GM21737 (cell line): ENCODE measurements around the gene KLF2.

Source experiments
- ATAC-seq: cut with Tn5 transposase; IDR thresholded peaks from one replicate; pipeline ENCODE4 v1.9.1; 2021; ENCODE audit warnings: mild to moderate bottlenecking, moderate library complexity; ENCODE audit not compliant: unreplicated experiment

The KLF2 gene

GRCh38 chr19:16363133-16363851 lies 38.7 kb downstream of the KLF2 start:
- ATAC-seq: no peak

GRCh38 chr19:16363852-16364230 lies 39.2 kb downstream of the KLF2 start:
- no peak for ATAC-seq

- no peak for ATAC-seq
These were observed 39.7 kb downstream of the KLF2 start for GRCh38 chr19:16364231-16364865.

- ATAC-seq: no peak
These were observed 40.8 kb downstream of the KLF2 start for GRCh38 chr19:16365300-16365996.

DNA sequence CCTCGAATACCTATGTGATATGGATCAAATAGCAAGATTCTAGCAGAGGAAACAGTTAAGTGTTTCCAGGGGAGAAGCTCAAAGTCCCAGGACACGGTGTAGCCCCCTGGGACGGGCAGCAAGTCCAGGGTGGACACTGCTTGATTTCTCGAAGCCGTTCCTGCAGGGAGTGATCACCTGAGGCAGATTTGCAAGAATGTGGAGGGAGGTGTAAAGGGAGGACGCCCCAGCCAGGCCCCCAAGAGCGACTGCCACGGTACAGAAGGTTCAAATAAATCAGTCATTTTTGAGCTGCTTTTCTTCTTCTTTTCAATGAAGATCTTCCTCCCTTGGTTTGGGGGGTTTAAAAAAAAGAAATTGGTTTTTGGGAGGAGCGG lies 41.4 kb downstream of the KLF2 start:
- no peak for ATAC-seq

GRCh38 chr19:16366433-16367260 lies 42.0 kb downstream of the KLF2 start:
- ATAC-seq: no peak

DNA sequence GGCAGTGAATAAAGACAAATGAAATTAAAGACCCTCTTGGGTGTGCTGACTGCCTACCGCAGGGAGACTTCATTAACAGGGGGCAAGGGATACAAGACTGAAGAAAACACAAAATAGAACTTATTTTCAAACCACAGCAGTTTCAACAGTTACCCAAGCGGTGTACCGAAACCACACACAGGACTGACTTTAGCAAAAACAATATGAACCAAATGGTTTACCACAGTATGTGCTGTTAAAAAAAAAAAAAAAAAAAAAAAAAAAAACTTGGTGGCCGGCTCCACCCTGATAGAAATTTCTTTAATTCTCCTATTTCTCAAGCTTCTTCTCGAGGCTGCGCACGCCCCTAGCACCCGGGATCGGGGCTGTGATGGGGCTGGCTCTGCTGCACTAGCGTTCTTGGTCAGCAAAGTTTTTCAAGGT lies 42.6 kb downstream of the KLF2 start:
- no peak for ATAC-seq

GRCh38 chr19:16368385-16369305 lies 44.0 kb downstream of the KLF2 start:
- no peak for ATAC-seq

GRCh38 chr19:16369306-16369663 lies 44.7 kb downstream of the KLF2 start:
- no peak for ATAC-seq

DNA sequence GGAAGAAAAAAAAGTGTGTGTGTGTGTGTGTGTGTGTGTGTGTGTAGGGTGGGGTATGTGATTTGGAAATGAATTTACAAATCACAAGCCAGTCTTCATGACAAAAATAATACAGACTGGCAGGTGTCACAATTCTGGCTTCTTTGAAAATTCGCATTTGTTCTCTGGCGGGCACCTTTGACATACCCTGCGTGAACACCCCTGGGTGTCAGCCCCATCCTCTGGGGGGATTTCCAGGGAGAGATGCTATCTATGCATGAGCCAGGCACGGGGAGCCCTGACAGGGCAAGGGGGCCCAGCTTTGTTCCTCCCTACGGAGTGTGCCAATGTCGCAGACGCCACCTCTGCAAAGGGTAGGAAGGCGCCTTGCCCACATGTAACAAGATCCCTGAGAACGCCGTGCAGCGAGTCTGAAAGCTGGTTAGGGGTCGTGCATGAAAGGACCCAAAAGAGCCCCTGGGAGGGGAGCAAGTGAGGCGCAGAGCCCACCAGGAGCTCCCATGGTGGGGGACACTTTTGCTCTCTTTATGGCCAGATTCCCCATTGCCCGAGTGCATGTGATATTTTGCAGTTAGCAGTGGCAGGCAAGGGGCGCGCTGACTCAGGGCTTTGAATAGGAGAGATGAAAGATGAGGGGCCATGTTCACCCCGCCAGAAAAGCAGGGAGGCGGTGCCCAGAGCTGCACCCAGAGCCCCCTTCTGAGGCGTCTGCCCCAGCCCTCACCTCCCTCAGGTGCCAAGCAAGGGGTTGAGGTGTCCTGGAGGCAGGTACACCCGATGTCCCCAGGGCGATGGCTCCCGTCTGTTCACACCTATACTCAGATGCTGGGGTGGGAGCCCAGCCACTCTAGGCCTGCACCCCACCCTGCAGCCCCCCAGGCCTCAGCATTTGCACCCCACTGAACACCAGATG lies 45.3 kb downstream of the KLF2 start:
- ATAC-seq: no peak

DNA sequence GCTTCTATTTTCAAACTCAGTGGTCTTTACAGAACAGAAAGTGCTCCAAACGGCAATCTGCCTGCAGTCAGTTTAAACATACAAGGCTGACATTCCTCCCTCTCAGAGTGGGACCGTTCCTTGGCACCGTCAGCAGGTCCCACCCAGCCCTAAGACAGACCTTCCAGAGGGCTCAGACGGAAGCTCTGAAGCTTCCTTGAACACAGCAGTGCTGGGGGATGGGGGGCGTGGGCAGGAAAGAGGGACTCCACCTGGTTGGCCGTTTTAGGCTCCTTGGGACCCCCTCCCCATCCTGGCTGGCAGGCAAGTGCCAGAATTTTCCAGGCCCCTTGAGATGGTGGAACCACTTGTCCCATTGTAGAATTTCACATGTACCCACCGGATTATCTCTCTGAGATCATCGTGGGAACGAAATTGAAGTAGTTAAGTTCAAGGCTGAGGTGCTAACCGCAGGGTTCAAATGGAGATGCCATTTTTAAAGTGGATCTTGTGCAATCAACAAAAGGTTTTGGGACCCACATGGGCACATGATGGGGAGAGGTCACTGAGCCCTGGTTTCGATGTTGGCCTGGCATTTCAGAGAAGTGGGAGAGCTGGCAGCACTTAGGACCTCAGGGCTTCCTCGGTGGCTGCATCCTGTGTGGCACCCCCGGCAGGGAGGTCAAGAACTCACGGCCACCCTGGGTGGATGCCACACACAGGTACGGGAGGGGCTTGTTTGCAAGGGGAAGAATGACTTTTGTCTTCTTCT lies 46.2 kb downstream of the KLF2 start:
- no peak for ATAC-seq

DNA sequence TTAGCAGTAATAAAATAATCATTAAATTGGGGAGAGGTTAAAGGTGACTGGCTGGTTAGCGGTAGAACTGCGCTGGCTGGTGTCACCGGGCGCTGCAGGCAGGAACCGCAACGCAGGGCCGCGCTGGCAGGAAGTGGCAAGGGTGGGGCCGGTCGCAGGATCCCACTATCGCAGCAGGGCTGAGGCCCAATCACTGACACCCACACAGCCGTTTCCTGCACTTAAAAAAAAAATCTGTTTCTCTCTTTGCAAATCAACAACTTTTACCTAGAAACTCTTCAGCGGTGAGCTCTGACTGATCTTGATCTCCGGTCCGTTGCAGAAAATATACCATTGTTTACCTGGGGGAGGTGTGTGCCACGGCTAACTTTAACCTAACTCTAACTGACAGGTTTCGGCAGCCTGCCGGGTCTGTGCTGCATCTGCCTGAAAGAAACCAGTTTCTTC lies 46.9 kb downstream of the KLF2 start:
- peak; percentile 66 for ATAC-seq

DNA sequence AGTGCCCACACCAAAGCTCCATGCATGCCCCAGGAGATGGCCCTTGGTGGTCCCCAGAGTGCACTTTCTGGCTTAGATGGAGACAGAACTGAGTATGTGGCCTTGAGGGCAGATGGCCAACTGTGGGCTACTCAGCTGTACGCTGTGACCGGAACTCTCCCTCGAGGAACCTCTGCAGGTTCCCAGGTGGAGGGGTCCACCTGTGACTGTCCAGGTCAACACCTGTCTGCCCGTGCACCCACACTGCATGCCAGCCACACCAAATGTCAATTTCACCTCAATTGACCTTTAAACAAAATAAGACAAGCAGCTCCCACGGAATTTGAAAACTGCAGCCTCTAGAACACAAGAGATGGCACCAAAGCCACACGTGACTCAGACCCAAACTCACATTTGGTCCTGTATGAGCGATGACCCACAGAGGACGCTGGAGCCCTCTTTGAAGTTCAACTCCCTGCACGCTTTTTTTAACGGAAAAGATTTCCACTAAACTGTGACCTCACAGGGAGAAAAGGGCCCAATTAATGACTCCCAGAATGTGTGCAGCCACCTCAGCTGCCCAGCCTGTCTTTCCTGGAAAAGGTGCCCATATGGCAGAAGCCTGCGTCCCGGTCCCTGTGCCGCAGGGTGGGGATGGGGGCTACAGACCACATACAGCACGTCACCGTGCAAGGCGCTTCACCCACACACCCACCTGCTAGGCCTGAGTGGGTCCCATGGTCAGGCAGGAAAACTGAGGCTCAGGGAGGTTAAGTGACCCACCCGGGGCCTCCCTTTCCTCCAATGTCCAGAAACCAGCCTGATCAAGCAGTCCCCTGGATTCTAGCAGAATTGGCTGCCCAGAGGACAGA lies 47.7 kb downstream of the KLF2 start:
- peak; percentile 25 for ATAC-seq

DNA sequence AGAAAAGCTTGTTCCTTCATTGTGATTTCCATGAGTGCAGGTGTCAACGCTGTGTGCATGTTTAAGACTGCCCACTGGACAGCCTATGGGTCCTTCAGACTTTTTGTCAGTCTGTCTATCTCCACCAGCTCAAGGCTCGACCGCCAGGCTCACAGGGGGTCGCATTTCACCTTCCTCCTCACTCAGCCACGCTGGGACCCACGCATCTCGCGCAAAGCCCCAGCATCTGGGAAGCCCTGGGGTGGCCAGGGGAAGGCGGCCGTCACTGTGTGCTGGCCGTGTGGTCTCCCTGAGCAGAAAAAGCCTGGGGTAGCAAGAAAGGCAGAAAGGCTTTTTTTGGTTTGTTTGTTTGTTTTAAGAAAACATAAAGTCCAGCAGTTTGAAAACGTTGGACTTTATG lies 48.5 kb downstream of the KLF2 start:
- ATAC-seq: no peak

DNA sequence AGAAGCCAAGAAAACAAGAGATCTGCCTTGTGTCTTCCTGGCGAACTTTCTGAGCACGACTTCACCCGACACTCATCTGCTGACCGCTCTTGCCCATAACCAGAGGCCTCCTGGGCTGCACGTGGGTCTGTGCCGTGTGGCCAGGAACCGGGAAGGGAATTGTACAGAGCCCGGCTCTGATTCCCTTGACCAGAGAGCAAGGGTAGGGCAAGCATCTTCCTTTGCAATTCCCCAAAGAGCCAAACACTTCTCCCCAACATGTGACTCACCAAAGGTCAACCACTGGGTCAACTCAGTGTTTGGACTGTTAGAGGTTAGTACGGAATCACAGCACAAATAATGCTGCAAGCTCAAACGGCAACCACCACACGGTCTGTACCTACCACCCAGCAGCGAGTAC lies 48.9 kb downstream of the KLF2 start:
- ATAC-seq: no peak

GRCh38 chr19:16373989-16374388 lies 49.4 kb downstream of the KLF2 start:
- ATAC-seq: no peak

DNA sequence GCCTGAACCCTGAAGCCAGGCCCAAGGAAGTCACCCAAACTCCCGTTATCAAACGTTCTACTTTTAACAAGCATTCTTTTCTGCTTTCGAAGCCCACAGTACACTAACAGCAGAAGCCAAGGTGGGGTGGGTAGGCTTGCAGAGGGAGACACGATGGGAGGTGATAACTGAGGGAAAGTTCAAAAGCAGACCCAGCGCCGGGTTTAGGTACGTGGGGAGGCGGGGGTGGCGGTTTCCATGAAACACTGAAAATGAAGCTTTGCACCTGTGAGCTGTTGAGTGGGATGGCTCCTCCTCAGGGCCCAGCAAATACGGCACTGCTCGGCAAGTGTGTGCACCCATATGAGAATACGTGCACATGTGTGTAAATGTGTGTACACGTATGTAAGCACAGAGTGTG lies 49.8 kb downstream of the KLF2 start:
- ATAC-seq: no peak
